Liver (tissue), 9 donors: ENCODE data around the gene FPR3. TPM values are rescaled to one million over a fixed set of nuclear protein-coding genes. Genes with fewer than 3 reads are reported as not detected.

Experiments
- DNase-seq: peaks from one replicate; pipeline ENCODE4 v3.0.0-alpha.2; 2017; ENCODE audit warnings: low spot score
- H3K27ac ChIP-seq, 2 donors: one replicate each; pipeline ENCODE4 v1.7.0; 2013; ENCODE audit warnings: inconsistent platforms in 2 of 2, low read length in 2 of 2, control low read depth in 1 of 2, low read depth in 1 of 2, mild to moderate bottlenecking in 1 of 2
- H3K27me3 ChIP-seq, 4 donors: one replicate each; pipeline versions ENCODE4 v1.6.1 to v1.7.0; 2013; ENCODE audit warnings: low read length in 3 of 4, inconsistent platforms in 1 of 4, mild to moderate bottlenecking in 1 of 4, moderate library complexity in 1 of 4; ENCODE audit not compliant: control insufficient read depth in 4 of 4, insufficient read depth in 4 of 4
- H3K36me3 ChIP-seq, 4 donors: one replicate each; pipeline versions ENCODE4 v1.6.1 to v1.7.0; 2013; ENCODE audit warnings: low read length in 3 of 4, mild to moderate bottlenecking in 3 of 4, low read depth in 1 of 4, moderate library complexity in 1 of 4; ENCODE audit not compliant: control insufficient read depth in 4 of 4, insufficient read depth in 3 of 4
- H3K4me1 ChIP-seq, 4 donors: one replicate each; pipeline versions ENCODE4 v1.6.1 to v1.7.0; 2013; ENCODE audit warnings: low read length in 3 of 4, mild to moderate bottlenecking in 3 of 4, moderate library complexity in 1 of 4; ENCODE audit not compliant: control insufficient read depth in 4 of 4, insufficient read depth in 4 of 4
- H3K4me3 ChIP-seq, 3 donors: one replicate each; pipeline versions ENCODE4 v1.6.1 to v1.7.0; 2013; ENCODE audit warnings: low read length in 3 of 3, control low read depth in 1 of 3, low read depth in 1 of 3, mild to moderate bottlenecking in 1 of 3
- H3K9ac ChIP-seq, 2 donors: one replicate each; pipeline ENCODE4 v1.7.0; 2013; ENCODE audit warnings: low read length in 2 of 2, mild to moderate bottlenecking in 2 of 2, moderate library complexity in 2 of 2, control low read depth in 1 of 2, low read depth in 1 of 2
- H3K9me3 ChIP-seq, 4 donors: one replicate each; pipeline versions ENCODE4 v1.6.1 to v1.7.0; 2013; ENCODE audit warnings: low read length in 3 of 4; ENCODE audit not compliant: control insufficient read depth in 4 of 4
- ATF3 ChIP-seq: IDR thresholded peaks from 2 replicates; pipeline ENCODE4 v1.6.1; 2016; ENCODE audit warnings: antibody characterized with exemption
- CTCF ChIP-seq: fragments of 150-350 bp; IDR thresholded peaks from 2 replicates; pipeline ENCODE4 v1.5.1; 2017; ENCODE audit warnings: improper control_type of control experiment, low read depth, low read length; ENCODE audit not compliant: missing input control
- EGR1 ChIP-seq, 2 donors: IDR thresholded peaks; 2 replicates each; pipeline ENCODE4 v1.6.1; 2016 to 2018; ENCODE audit warnings: antibody characterized with exemption in 2 of 2, low read depth in 2 of 2
- GABPA ChIP-seq, 2 donors: IDR thresholded peaks in 1 of 2; conservative IDR thresholded peaks in 1 of 2; 2 replicates each; pipeline ENCODE4 v1.6.1; 2016; ENCODE audit warnings: antibody characterized with exemption in 2 of 2, mild to moderate bottlenecking in 1 of 2, moderate library complexity in 1 of 2
- HNF4A ChIP-seq, 2 donors: conservative IDR thresholded peaks; 2 replicates each; pipeline ENCODE4 v1.6.1; 2016; ENCODE audit warnings: antibody characterized with exemption in 2 of 2, mild to moderate bottlenecking in 2 of 2
- HNF4G ChIP-seq: IDR thresholded peaks from 2 replicates; pipeline ENCODE4 v1.6.1; 2016; ENCODE audit warnings: antibody characterized with exemption
- JUND ChIP-seq, 2 donors: IDR thresholded peaks; 2 replicates each; pipeline ENCODE4 v1.6.1; 2016; ENCODE audit warnings: antibody characterized with exemption in 2 of 2
- RAD21 ChIP-seq, 2 donors: IDR thresholded peaks; 2 replicates each; pipeline ENCODE4 v1.6.1; 2016; ENCODE audit warnings: antibody characterized with exemption in 2 of 2, mild to moderate bottlenecking in 2 of 2
- REST ChIP-seq: IDR thresholded peaks from 2 replicates; pipeline ENCODE4 v1.6.1; 2016; ENCODE audit warnings: antibody characterized with exemption, mild to moderate bottlenecking
- SP1 ChIP-seq: IDR thresholded peaks from 2 replicates; pipeline ENCODE4 v1.6.1; 2018; ENCODE audit warnings: antibody characterized with exemption, mild to moderate bottlenecking
- TAF1 ChIP-seq: conservative IDR thresholded peaks from 2 replicates; pipeline ENCODE4 v1.6.1; 2016; ENCODE audit warnings: antibody characterized with exemption, mild to moderate bottlenecking
- YY1 ChIP-seq: IDR thresholded peaks from 2 replicates; pipeline ENCODE4 v1.6.1; 2016; ENCODE audit warnings: antibody characterized with exemption, mild to moderate bottlenecking
- ZBTB33 ChIP-seq: IDR thresholded peaks from 2 replicates; pipeline ENCODE4 v1.6.1; 2016; ENCODE audit warnings: antibody characterized with exemption
- WGBS: extraction: QIAGEN DNeasy Blood & Tissue Kit; methylation state at CpG from one replicate; pipeline ENCODE4 v1.1.7; 2013; 5-methylcytosine and 5-hydroxymethylcytosine counted together
- polyA plus RNA-seq, 2 donors: library from polyadenylated mRNA; stranded (reverse) in 1 of 2; unstranded in 1 of 2; fragments of 200-250 nt in 1 of 2; fragments of >200 nt in 1 of 2; fragmentation: Nextera tagmentation in 1 of 2; extraction: Ambion mirVana in 1 of 2; gene quantifications; one replicate each; pipeline versions ENCODE4 v1.2.1 to v1.2.3, GENCODE V29; 2013 to 2015
- total RNA-seq, 2 donors: library from RNA; depleted of rRNA; stranded (reverse); fragments of >200 nt; gene quantifications; one replicate each; pipeline ENCODE4 v1.2.3, GENCODE V29; 2014
- TF ChIP-seq, protein P1 (sequence below): IDR thresholded peaks from 2 replicates; pipeline ENCODE4 v1.6.1; 2016; ENCODE audit warnings: antibody characterized with exemption
- donor health status: healthy.
- donor health status: healthy.
- donor health status: healthy.
- donor health status: healthy.
- donor health status: healthy.

FPR3 gene
- total and polyA plus RNA-seq, 4 donors, result 1.0 to 7.8 (median 4.1) TPM

- TF ChIP-seq RAD21 (IDR thresholded peaks at IDR 0.05), result peak; percentile 16 to 24
- no peak for TF ChIP-seq ZBTB33
- Histone ChIP-seq H3K9me3 (peaks cover 0 to 3% (median under 1%) of the 10 kb centered on the region in 4 donors), H3K27me3 (no peaks in the 10 kb centered on the region), H3K36me3 (no peaks in the 10 kb centered on the region), H3K4me3 (no peak overlapping the region), H3K9ac (no peak overlapping the region), H3K27ac (no peak overlapping the region), H3K4me1 (no peaks in the 10 kb centered on the region)
- 43% methylated on average over 3 of the region's 3 CpGs for WGBS
- DNase-seq, result no peak
These were observed 11.6 kb upstream of the FPR3 start for GRCh38 chr19:51783372-51783771.

DNA sequence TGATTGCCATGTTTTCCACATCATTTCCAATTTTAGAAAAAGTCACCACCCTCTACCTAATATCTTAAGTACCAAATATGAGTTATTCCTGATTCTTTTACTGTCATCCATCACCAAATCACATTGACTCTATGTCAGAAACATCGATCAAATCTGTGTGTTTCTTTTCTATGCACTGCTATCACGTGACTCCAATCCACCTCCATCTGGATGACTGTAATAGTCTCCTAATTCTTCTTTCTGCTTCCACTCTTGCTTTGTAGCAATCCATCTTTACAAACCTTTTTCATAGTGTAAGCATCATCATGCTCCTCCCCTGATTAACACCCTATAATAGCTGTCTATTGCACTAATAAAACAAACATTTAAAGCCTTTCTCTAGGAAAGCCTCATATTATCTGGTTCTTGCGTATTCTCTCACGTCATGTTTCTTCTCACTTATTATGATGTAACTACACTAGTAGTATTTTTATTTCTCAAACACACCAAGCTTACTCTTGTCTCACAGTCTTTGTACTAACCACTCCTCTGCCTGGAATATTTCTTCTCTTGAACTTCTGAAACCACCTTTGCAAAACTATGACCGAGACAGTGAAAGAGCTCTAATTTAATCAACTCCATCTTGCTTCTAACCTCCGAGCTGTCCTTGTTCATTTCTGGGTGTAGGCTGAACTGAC is 10.7 kb upstream of the FPR3 start:
- H3K36me3 ChIP-seq, result no peaks in the 10 kb centered on the region
- TF ChIP-seq ZBTB33 (no peak), YY1 (no peak), SP1 (no peak), ATF3 (no peak), JUND (IDR thresholded peaks at IDR 0.05) (no peak), RAD21 (IDR thresholded peaks at IDR 0.05) (no peak), CTCF (no peak), REST (no peak), HNF4G (no peak), TAF1 (no peak), HNF4A (conservative IDR thresholded peaks at IDR 0.05) (no peak), GABPA (IDR thresholded peaks at IDR 0.05 in 1 of 2, conservative IDR thresholded peaks at IDR 0.05 in 1 of 2) (no peak), EGR1 (IDR thresholded peaks at IDR 0.05; ENCODE audit: low read depth in 2 of 2) (no peak)
- TF ChIP-seq, protein P1, sequence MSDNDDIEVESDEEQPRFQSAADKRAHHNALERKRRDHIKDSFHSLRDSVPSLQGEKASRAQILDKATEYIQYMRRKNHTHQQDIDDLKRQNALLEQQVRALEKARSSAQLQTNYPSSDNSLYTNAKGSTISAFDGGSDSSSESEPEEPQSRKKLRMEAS, result no peak
- H3K9me3 ChIP-seq, result peaks cover 0 to 3% (median 2%) of the 10 kb centered on the region in 4 donors
- no peak overlapping the region for H3K4me3 ChIP-seq
- DNase-seq, result no peak
- 61% methylated on average over 6 of the region's 6 CpGs for WGBS
- H3K27ac ChIP-seq, result peak overlapping the region; percentile 11 to 25
- no peak overlapping the region for H3K9ac ChIP-seq
- H3K4me1 ChIP-seq, result no peaks in the 10 kb centered on the region
- no peaks in the 10 kb centered on the region for H3K27me3 ChIP-seq
